CD14-positive monocyte (primary cell): Measurements from ENCODE around the gene FKBP3. TPM values are rescaled to one million over a fixed set of nuclear protein-coding genes. Genes with fewer than 3 reads are reported as not detected.
A peak's percentile ranks its signal among the peaks of the same experiment; 100 is the strongest.

ENCODE experiments used
- DNase-seq, 3 donors: peaks; one replicate each; pipeline ENCODE4 v3.0.0-alpha.2; 2011 to 2022
- H2AFZ ChIP-seq: 2 replicates; pipeline ENCODE4 v1.6.0; 2012; ENCODE audit warnings: mild to moderate bottlenecking, low read depth, low read length, inconsistent platforms; ENCODE audit not compliant: insufficient read depth, poor library complexity, severe bottlenecking
- H3K27ac ChIP-seq, 2 donors: 1 replicate in 1 of 2; 2 replicates in 1 of 2; pipeline ENCODE4 v1.5.1; 2012 to 2013; ENCODE audit warnings: low read length in 2 of 2, control low read depth in 1 of 2, inconsistent platforms in 1 of 2, low read depth in 1 of 2, mild to moderate bottlenecking in 1 of 2
- H3K27me3 ChIP-seq, 2 donors: one replicate each; pipeline versions ENCODE4 v1.6.0 to v1.6.1; 2011 to 2013; ENCODE audit warnings: low read length in 2 of 2; ENCODE audit not compliant: control insufficient read depth in 2 of 2, insufficient read depth in 2 of 2
- H3K36me3 ChIP-seq, 2 donors: replicated peaks in 1 of 2; 1 replicate in 1 of 2; 2 replicates in 1 of 2; pipeline versions ENCODE4 v1.5.1 to v1.6.1; 2012 to 2013; ENCODE audit warnings: low read length in 2 of 2, control low read depth in 1 of 2, inconsistent platforms in 1 of 2, mild to moderate bottlenecking in 1 of 2; ENCODE audit not compliant: insufficient read depth in 2 of 2, control insufficient read depth in 1 of 2
- H3K4me1 ChIP-seq, 2 donors: 1 replicate in 1 of 2; 2 replicates in 1 of 2; pipeline versions ENCODE4 v1.5.1 to v1.6.1; 2012 to 2013; ENCODE audit warnings: low read length in 2 of 2, control low read depth in 1 of 2, inconsistent platforms in 1 of 2, mild to moderate bottlenecking in 1 of 2, moderate library complexity in 1 of 2; ENCODE audit not compliant: insufficient read depth in 2 of 2, control insufficient read depth in 1 of 2
- H3K4me2 ChIP-seq: replicated peaks from 2 replicates; pipeline ENCODE3; 2012; ENCODE audit warnings: low read length, moderate library complexity, mild to moderate bottlenecking; ENCODE audit not compliant: poor library complexity, severe bottlenecking; ENCODE audit errors: extremely low read depth
- H3K4me3 ChIP-seq, 3 experiments: fragments of 200-600 bp in 1 of 3; sonication (generic) in 1 of 3; replicated peaks in 1 of 3; 1 replicate in 2 of 3; 2 replicates in 1 of 3; pipeline ENCODE4 v1.5.1; 2011 to 2013; ENCODE audit warnings: low read length in 3 of 3, mild to moderate bottlenecking in 3 of 3, control low read depth in 2 of 3, low read depth in 2 of 3, inconsistent platforms in 1 of 3, moderate library complexity in 1 of 3
- H3K79me2 ChIP-seq: 2 replicates; pipeline ENCODE4 v1.6.0; 2012; ENCODE audit warnings: mild to moderate bottlenecking, control low read depth, inconsistent platforms, low read length, moderate library complexity; ENCODE audit not compliant: insufficient read depth
- H3K9ac ChIP-seq: 2 replicates; pipeline ENCODE4 v1.6.0; 2017; ENCODE audit warnings: low read length, mild to moderate bottlenecking; ENCODE audit not compliant: insufficient read depth, poor library complexity, severe bottlenecking
- H3K9me3 ChIP-seq, 2 donors: replicated peaks in 1 of 2; 1 replicate in 1 of 2; 2 replicates in 1 of 2; pipeline versions ENCODE4 v1.5.1 to v1.6.1; 2012 to 2013; ENCODE audit warnings: low read length in 2 of 2, control low read depth in 1 of 2; ENCODE audit not compliant: control insufficient read depth in 1 of 2, insufficient read depth in 1 of 2
- H4K20me1 ChIP-seq: 2 replicates; pipeline ENCODE4 v1.6.0; 2012; ENCODE audit warnings: mild to moderate bottlenecking, low read length, control low read depth, moderate library complexity; ENCODE audit not compliant: insufficient read depth
- H3K27ac Mint-ChIP-seq, 7 donors: one replicate each; pipeline ENCODE4 v1.8.0; 2020; ENCODE audit warnings: mild to moderate bottlenecking in 7 of 7, mixed read lengths in 7 of 7, moderate library complexity in 6 of 7, inconsistent platforms in 2 of 7
- H3K27me3 Mint-ChIP-seq, 3 donors: one replicate each; pipeline ENCODE4 v1.8.0; 2021 to 2022; ENCODE audit warnings: low read depth in 3 of 3, mild to moderate bottlenecking in 3 of 3, mixed read lengths in 3 of 3, moderate library complexity in 3 of 3, inconsistent platforms in 1 of 3
- H3K36me3 Mint-ChIP-seq, 2 donors: one replicate each; pipeline ENCODE4 v1.8.0; 2020; ENCODE audit warnings: mixed read lengths in 2 of 2, inconsistent platforms in 1 of 2, mild to moderate bottlenecking in 1 of 2
- H3K4me1 Mint-ChIP-seq: one replicate; pipeline ENCODE4 v1.8.0; 2020; ENCODE audit warnings: mild to moderate bottlenecking, mixed read lengths
- H3K4me3 Mint-ChIP-seq, 2 donors: one replicate each; pipeline ENCODE4 v1.8.0; 2020; ENCODE audit warnings: mild to moderate bottlenecking in 2 of 2, mixed read lengths in 2 of 2, moderate library complexity in 1 of 2
- H3K9me3 Mint-ChIP-seq, 7 donors: one replicate each; pipeline ENCODE4 v1.8.0; 2020 to 2022; ENCODE audit warnings: mixed read lengths in 7 of 7, mild to moderate bottlenecking in 6 of 7, moderate library complexity in 6 of 7, inconsistent platforms in 2 of 7
- CTCF ChIP-seq: fragments of 200-600 bp; IDR thresholded peaks from one replicate; pipeline ENCODE4 v1.8.0; 2022; ENCODE audit warnings: antibody characterized with exemption, mild to moderate bottlenecking
- WGBS: methylation state at CpG from one replicate; pipeline ENCODE4 v1.1.5; 2013; ENCODE audit warnings: missing lambda C conversion rate; ENCODE audit not compliant: insufficient coverage; 5-methylcytosine and 5-hydroxymethylcytosine counted together
- intact Hi-C, 2 donors: fragments of 100-400 bp; cut with micrococcal nuclease; formaldehyde crosslinking; loops; one replicate each; pipeline versions ENCODE4 v1.15.0 to v1.15.1; 2023
- polyA plus RNA-seq, 3 donors: library from polyadenylated mRNA; depleted of rRNA in 1 of 3; unstranded in 2 of 3; stranded (reverse) in 1 of 3; fragments of 300-500 nt in 2 of 3; fragments of >200 nt in 1 of 3; fragmentation: Illumina TruSeq in 2 of 3; gene quantifications; 1 replicate in 2 of 3; 2 replicates in 1 of 3; pipeline ENCODE4 v1.2.3, GENCODE V29; 2012 to 2021

FKBP3 gene
- polyA plus RNA-seq, 3 donors = 18.1 to 50.3 (median 42.5) TPM

- H3K9ac ChIP-seq = no peak overlapping the region
- no peak overlapping the region for H3K4me3 ChIP-seq
- no peaks in the 10 kb centered on the region for H3K27me3 ChIP-seq
- intact Hi-C loops = no loop called here
- no peaks in the 10 kb centered on the region for H3K4me1 ChIP-seq
- no peak for TF ChIP-seq CTCF
- H3K9me3 Mint-ChIP-seq = peaks cover 0 to 2% (median 0%) of the 10 kb centered on the region in 7 donors
- H2AFZ ChIP-seq = no peak overlapping the region
- peak overlapping the region in 1 of 7 donors; percentile 41 for H3K27ac Mint-ChIP-seq
- no peaks in the 10 kb centered on the region for H4K20me1 ChIP-seq
- H3K79me2 ChIP-seq = peaks cover 10% of the 10 kb centered on the region
- H3K4me3 Mint-ChIP-seq = no peak overlapping the region
- H3K27ac ChIP-seq = no peak overlapping the region
- 100% methylated on average over 1 of the region's 2 CpGs for WGBS
- H3K27me3 Mint-ChIP-seq = peaks cover 0 to 1% (median 0%) of the 10 kb centered on the region in 3 donors
- H3K4me1 Mint-ChIP-seq = no peaks in the 10 kb centered on the region
- DNase-seq = no peak
- H3K36me3 ChIP-seq = peaks cover 45 to 76% of the 10 kb centered on the region in 2 donors
- peaks cover 32 to 62% of the 10 kb centered on the region in 2 donors for H3K36me3 Mint-ChIP-seq
- H3K4me2 ChIP-seq = no peak overlapping the region
- no peaks in the 10 kb centered on the region for H3K9me3 ChIP-seq
These were observed 8.5 kb downstream of the FKBP3 start for GRCh38 chr14:45125754-45126153.

GRCh38 chr14:45123271-45123670 is 11.0 kb downstream of the FKBP3 start:
- peaks cover 52 to 85% of the 10 kb centered on the region in 2 donors for H3K36me3 ChIP-seq
- H3K79me2 ChIP-seq = peaks cover 4% of the 10 kb centered on the region
- no peak overlapping the region for H3K4me3 Mint-ChIP-seq
- H4K20me1 ChIP-seq = no peaks in the 10 kb centered on the region
- H3K4me3 ChIP-seq = no peak overlapping the region
- H3K9ac ChIP-seq = no peak overlapping the region
- intact Hi-C loops = no loop called here
- H3K4me1 Mint-ChIP-seq = no peaks in the 10 kb centered on the region
- no peak overlapping the region for H3K27ac Mint-ChIP-seq
- H3K4me1 ChIP-seq = no peaks in the 10 kb centered on the region
- H3K36me3 Mint-ChIP-seq = peaks cover 44 to 77% of the 10 kb centered on the region in 2 donors
- DNase-seq = no peak
- no peaks in the 10 kb centered on the region for H3K27me3 ChIP-seq
- no peak overlapping the region for H3K4me2 ChIP-seq
- no peaks in the 10 kb centered on the region for H3K9me3 ChIP-seq
- no peak overlapping the region for H3K27ac ChIP-seq
- no peak for TF ChIP-seq CTCF
- H2AFZ ChIP-seq = no peak overlapping the region
- 100% methylated on average over 2 of the region's 3 CpGs for WGBS
- peaks cover 0 to 2% (median 0%) of the 10 kb centered on the region in 7 donors for H3K9me3 Mint-ChIP-seq
- no peaks in the 10 kb centered on the region for H3K27me3 Mint-ChIP-seq
